Activated naive CD4-positive, alpha-beta T cell treated with anti-CD3 and anti-CD28 coated beads for 36 hours (primary cell): ENCODE data around the gene ANO2. TPM values are rescaled to one million over a fixed set of nuclear protein-coding genes. Genes with fewer than 3 reads are reported as not detected.

ENCODE experiments used
- CTCF ChIA-PET: fragments of 350-600 bp; sonication (Branson Sonifier 250); formaldehyde crosslinking; loops from one replicate; lab custom pipeline; 2021; ENCODE audit warnings: antibody characterized with exemption; lab: Charles Lee
- DNase-seq: peaks from one replicate; pipeline ENCODE4 v3.0.0-alpha.2; 2020
- H3K27ac Mint-ChIP-seq: one replicate; pipeline ENCODE4 v1.8.0; 2021; ENCODE audit warnings: mild to moderate bottlenecking, mixed read lengths
- H3K27me3 Mint-ChIP-seq: one replicate; pipeline ENCODE4 v1.8.0; 2021; ENCODE audit warnings: low read depth, mixed read lengths
- H3K36me3 Mint-ChIP-seq: one replicate; pipeline ENCODE4 v1.8.0; 2021; ENCODE audit warnings: low read depth, mixed read lengths
- H3K4me1 Mint-ChIP-seq: one replicate; pipeline ENCODE4 v1.8.0; 2021; ENCODE audit warnings: low read depth, mixed read lengths
- H3K4me3 Mint-ChIP-seq: one replicate; pipeline ENCODE4 v1.8.0; 2021; ENCODE audit warnings: mild to moderate bottlenecking, moderate library complexity, mixed read lengths
- H3K9me3 Mint-ChIP-seq: one replicate; pipeline ENCODE4 v1.8.0; 2021; ENCODE audit warnings: mixed read lengths
- intact Hi-C: fragments of 100-400 bp; cut with micrococcal nuclease; formaldehyde crosslinking; loops from one replicate; pipeline ENCODE4 v1.15.1; 2023
- total RNA-seq, 2 experiments: library from RNA; stranded (reverse); gene quantifications; one replicate each; pipeline ENCODE4 v1.2.3, GENCODE V29; 2021

Gene ANO2
- total RNA-seq, 2 experiments from 2014 or later = not detected

- Mint-ChIP-seq H3K36me3 (no peaks in the 10 kb centered on the region), H3K9me3 (peaks cover 5% of the 10 kb centered on the region), H3K27ac (no peak overlapping the region), H3K4me1 (no peaks in the 10 kb centered on the region), H3K4me3 (no peak overlapping the region), H3K27me3 (peaks cover 9% of the 10 kb centered on the region)
- DNase-seq = no peak
- intact Hi-C loops = no loop called here
- CTCF ChIA-PET = interaction anchor here (0.6 kb wide), 1 partner anchor 438 kb away, joined by 3 read pairs; no protein-coding TSS in a partner anchor
These were observed 409.5 kb downstream of the ANO2 start for GRCh38 chr12:5535541-5535940.

- no peak overlapping the region for H3K4me3 Mint-ChIP-seq
- CTCF ChIA-PET = no interaction called here
These were observed 410.4 kb downstream of the ANO2 start for GRCh38 chr12:5534426-5535199.

DNA sequence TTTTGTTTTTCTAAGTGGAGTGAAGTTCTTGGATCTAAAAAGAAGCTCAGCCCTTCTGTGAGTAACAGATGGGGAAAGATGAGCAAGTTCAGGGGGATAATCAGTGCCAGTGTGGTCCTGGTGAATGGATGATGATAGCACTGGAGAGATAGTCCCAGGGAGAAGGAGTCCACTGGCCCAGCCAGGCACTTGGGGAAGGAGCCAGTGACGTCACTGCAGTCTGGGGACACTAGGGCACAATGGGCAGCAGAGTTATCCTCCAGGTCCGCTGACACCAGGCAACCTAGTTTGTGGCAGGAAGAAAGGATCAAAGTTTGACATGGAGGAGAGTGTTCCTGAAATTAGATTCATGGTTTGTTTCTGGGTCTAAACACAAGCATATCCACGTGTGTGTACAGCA, 411.7 kb downstream of the ANO2 start:
- CTCF ChIA-PET = no interaction called here
- intact Hi-C loops = no loop called here
- H3K27ac Mint-ChIP-seq = no peak overlapping the region
- DNase-seq = no peak
- H3K4me1 Mint-ChIP-seq = no peaks in the 10 kb centered on the region
- H3K27me3 Mint-ChIP-seq = peaks cover 6% of the 10 kb centered on the region
- H3K9me3 Mint-ChIP-seq = peaks cover 5% of the 10 kb centered on the region
- no peak overlapping the region for H3K4me3 Mint-ChIP-seq
- H3K36me3 Mint-ChIP-seq = no peaks in the 10 kb centered on the region

More at GRCh38 chr12:5534426-5535199, 410.4 kb downstream of the ANO2 start:
- Mint-ChIP-seq H3K36me3 (no peaks in the 10 kb centered on the region), H3K4me1 (no peaks in the 10 kb centered on the region), H3K27me3 (peaks cover 9% of the 10 kb centered on the region), H3K9me3 (peaks cover 5% of the 10 kb centered on the region), H3K27ac (no peak overlapping the region)
- intact Hi-C loops = no loop called here
- no peak for DNase-seq

DNA sequence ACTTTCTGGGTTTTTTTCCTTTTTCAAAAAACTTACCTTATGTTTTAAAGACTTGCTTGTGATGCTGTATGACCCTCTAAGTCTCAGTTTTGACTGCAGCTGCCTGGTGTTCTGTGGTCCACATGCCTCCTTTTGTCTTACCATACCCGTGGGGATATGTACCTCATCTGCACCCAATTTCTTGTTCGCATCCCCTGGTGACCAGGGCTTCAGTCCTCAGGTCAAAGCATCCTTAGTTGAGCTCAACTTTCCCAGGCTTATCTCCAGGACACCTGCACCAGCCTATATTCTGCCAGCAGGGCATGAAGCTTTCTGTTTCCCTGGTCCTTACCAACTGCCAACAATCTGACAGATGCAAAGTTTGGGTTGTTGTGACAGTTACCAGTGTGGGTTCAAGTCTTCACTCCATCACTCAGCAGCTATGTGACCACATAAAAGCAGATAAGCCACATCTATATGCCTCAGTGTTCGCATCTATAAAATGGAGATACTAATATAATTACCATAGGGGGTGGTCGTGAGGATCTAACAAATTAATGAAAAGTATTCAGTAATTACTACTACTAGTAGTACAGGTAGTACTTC, 419.2 kb downstream of the ANO2 start:
- intact Hi-C loops = no loop called here
- Mint-ChIP-seq H3K4me3 (no peak overlapping the region), H3K9me3 (no peaks in the 10 kb centered on the region), H3K4me1 (no peaks in the 10 kb centered on the region), H3K27ac (no peak overlapping the region), H3K36me3 (no peaks in the 10 kb centered on the region), H3K27me3 (no peaks in the 10 kb centered on the region)
- DNase-seq = no peak
- CTCF ChIA-PET = interaction anchor here (0.5 kb wide), 1 partner anchor 73 kb away, joined by 3 read pairs; no protein-coding TSS in a partner anchor

GRCh38 chr12:5524769-5525436, 420.2 kb downstream of the ANO2 start:
- DNase-seq = no peak
- Mint-ChIP-seq H3K27ac (no peak overlapping the region), H3K9me3 (no peaks in the 10 kb centered on the region), H3K36me3 (no peaks in the 10 kb centered on the region), H3K4me3 (no peak overlapping the region), H3K4me1 (no peaks in the 10 kb centered on the region), H3K27me3 (no peaks in the 10 kb centered on the region)
- intact Hi-C loops = no loop called here
- CTCF ChIA-PET = no interaction called here

DNA sequence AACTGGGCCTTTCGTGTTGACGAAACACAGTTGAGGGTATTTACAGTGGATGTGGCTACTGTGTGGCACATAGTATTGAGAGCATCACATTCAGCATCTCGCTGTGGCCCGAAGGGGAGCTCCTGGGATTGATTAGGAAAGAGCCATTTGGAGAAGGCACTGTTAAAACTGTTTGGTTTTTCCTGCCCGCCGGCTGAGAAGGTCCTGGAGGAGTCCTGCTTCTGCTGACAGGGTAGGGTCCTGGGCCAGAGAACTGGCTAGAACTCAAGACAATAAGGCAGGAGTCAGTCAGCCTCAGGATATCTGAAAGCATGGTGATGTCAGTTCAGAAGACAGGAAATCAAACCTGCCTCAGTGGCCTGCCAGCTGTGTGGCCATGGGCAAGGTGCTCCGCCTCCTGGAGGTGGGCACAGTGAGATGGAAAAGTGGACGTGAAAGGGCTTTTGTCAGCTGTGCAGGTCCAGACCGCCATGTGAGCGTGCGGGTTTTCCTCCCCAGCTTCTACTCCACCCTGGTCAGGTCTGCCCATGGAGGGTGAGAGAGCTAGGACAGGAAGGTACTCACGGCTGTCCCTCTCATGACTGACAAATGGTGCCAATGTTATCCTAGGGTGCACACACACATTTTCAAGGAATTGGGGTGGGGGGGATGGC, 420.8 kb downstream of the ANO2 start:
- Mint-ChIP-seq H3K36me3 (no peaks in the 10 kb centered on the region), H3K27ac (no peak overlapping the region), H3K27me3 (no peaks in the 10 kb centered on the region), H3K9me3 (no peaks in the 10 kb centered on the region), H3K4me3 (no peak overlapping the region), H3K4me1 (no peaks in the 10 kb centered on the region)
- no peak for DNase-seq
- intact Hi-C loops = no loop called here
- CTCF ChIA-PET = no interaction called here

GRCh38 chr12:5523396-5524115, 421.5 kb downstream of the ANO2 start:
- no peaks in the 10 kb centered on the region for H3K36me3 Mint-ChIP-seq
- CTCF ChIA-PET = no interaction called here
- H3K27me3 Mint-ChIP-seq = no peaks in the 10 kb centered on the region
- no peaks in the 10 kb centered on the region for H3K9me3 Mint-ChIP-seq
- no peak overlapping the region for H3K4me3 Mint-ChIP-seq
- H3K27ac Mint-ChIP-seq = no peak overlapping the region
- intact Hi-C loops = no loop called here
- DNase-seq = no peak
- no peaks in the 10 kb centered on the region for H3K4me1 Mint-ChIP-seq

DNA sequence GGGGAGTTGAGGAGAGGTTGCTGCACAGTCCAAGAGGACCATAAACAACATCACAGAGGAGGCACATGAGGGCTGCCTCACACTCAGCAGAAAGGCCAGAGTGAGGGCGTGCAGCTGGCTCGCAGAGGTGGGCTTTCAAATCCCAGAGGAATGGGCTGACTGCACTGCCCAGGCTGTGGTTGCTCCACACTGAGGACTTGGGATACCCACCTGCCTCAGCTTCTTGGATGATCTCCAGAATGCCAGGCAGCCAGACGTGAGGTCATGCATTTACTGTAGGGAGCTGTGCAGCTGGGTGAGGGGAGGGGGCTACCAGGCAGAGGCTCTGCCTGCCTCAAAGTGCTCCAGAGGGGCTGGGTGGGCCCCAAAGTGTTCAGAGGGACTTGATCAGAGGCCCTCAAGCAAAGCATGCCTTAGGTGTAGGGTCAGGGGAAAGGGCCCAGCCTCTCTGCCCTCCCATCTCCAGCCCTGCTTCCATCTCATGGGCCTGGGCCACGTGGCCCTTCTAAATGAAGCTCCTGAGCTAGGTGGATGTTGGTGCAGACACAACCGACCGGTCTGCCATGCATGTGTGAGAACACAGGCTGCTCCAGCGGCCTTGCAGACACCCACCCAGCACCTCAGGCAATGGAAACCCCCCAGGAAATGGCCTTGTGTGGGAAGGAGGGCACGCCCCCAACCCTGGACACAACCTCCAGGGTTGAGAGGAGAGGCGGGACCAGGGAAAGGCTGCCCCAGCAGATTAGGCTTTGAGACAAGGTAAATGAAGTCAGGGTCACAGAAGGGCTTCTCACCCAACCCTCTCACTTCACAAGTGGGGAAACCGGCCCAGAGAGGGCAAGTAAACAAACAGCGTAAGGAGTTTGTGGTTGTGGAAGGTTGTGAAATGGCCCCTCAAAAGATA, 422.4 kb downstream of the ANO2 start:
- H3K27ac Mint-ChIP-seq = no peak overlapping the region
- no peak for DNase-seq
- H3K4me3 Mint-ChIP-seq = no peak overlapping the region
- CTCF ChIA-PET = no interaction called here
- no peaks in the 10 kb centered on the region for H3K4me1 Mint-ChIP-seq
- no peaks in the 10 kb centered on the region for H3K27me3 Mint-ChIP-seq
- intact Hi-C loops = no loop called here
- no peaks in the 10 kb centered on the region for H3K36me3 Mint-ChIP-seq
- no peaks in the 10 kb centered on the region for H3K9me3 Mint-ChIP-seq

DNA sequence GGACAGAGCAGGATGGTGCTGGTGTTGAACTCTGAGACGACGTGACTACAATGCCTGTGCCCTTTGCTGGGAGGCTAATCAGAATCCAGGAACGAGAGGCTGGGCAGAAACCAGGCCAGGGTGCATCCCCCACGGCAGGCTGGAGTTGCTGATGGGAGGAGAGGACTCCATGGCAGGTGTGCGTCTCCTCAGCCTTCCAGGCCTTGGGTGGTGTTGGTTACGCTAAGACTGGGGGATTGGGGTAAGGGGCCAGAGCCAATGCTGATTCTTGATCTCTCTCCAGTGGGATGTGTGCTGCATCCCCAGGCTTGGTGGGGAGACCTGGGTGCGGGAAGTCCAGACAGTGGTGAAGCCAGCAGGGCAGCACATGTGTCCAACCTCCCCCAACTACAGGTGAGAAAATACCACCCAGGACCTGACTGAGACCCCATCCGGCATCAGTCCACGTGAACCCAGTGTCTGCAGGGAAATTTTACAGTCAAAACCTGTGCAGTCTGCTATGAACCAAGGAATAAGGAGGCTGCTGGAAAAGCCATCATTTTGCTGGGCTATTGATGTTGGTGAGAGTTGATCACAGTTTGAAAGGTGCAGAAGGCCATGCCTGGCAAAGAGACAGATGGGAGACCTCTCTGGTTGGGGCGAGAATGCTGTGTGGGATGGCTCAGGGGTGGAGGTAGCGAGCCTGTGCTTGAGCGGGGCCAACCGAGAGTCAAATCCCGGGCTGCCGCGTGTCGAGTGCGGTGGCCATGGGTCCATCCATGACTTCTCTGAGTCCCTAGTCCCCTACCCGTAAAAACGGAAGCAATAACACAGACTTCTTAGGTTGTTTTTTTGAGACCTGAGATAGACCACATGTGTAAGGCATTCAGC, 423.4 kb downstream of the ANO2 start:
- no peak for DNase-seq

DNA sequence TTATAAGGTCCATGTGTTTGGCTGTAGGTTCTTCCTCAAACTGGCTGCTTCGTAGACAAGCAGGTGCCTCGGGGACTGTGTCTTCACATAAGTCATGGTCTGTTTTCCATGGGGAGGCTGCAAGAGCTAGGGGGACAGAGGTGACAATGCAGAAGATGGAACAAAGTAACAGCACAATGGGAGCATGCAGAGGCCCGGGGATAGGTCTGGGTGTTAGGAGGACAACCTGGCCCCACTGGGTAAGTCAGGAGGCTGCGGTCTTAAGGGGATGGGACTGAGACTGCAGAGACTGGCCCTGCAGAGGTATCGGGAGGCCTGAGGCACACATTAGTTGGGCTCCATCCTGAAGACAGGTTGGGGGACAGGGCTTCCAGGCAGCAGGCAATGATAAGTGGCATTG, 424.2 kb downstream of the ANO2 start:
- H3K27ac Mint-ChIP-seq = no peak overlapping the region
- H3K9me3 Mint-ChIP-seq = no peaks in the 10 kb centered on the region
- no peaks in the 10 kb centered on the region for H3K27me3 Mint-ChIP-seq
- DNase-seq = no peak
- intact Hi-C loops = no loop called here
- no peak overlapping the region for H3K4me3 Mint-ChIP-seq
- H3K36me3 Mint-ChIP-seq = no peaks in the 10 kb centered on the region
- no peaks in the 10 kb centered on the region for H3K4me1 Mint-ChIP-seq
- CTCF ChIA-PET = no interaction called here

More for the DNA sequence above, 423.4 kb downstream of the ANO2 start:
- no peaks in the 10 kb centered on the region for H3K4me1 Mint-ChIP-seq
- no peak overlapping the region for H3K27ac Mint-ChIP-seq
- H3K36me3 Mint-ChIP-seq = no peaks in the 10 kb centered on the region
- no peaks in the 10 kb centered on the region for H3K9me3 Mint-ChIP-seq
- no peaks in the 10 kb centered on the region for H3K27me3 Mint-ChIP-seq
- intact Hi-C loops = no loop called here
- no peak overlapping the region for H3K4me3 Mint-ChIP-seq
- CTCF ChIA-PET = no interaction called here

GRCh38 chr12:5520037-5520436, 425.0 kb downstream of the ANO2 start:
- Mint-ChIP-seq H3K9me3 (no peaks in the 10 kb centered on the region), H3K27ac (no peak overlapping the region), H3K27me3 (no peaks in the 10 kb centered on the region), H3K36me3 (no peaks in the 10 kb centered on the region), H3K4me3 (no peak overlapping the region), H3K4me1 (no peaks in the 10 kb centered on the region)
- CTCF ChIA-PET = no interaction called here
- no peak for DNase-seq
- intact Hi-C loops = no loop called here
